Posterior cingulate gyrus (tissue), 11 donors: Measurements from ENCODE around the gene QPCTL.
"Not testable (repeated sequence)": the region's sequence is repeated elsewhere in the genome, so short reads cannot be mapped to it uniquely, and the experiment has no call there.

ENCODE experiments used
- DNase-seq, 10 donors: peaks; one replicate each; pipeline versions ENCODE4 v3.0.0 to v3.0.0-alpha.2; 2020 to 2021; ENCODE audit warnings: mixed read lengths in 3 of 10
- intact Hi-C: fragments of 100-400 bp; cut with DNase I; formaldehyde crosslinking; loops from one replicate; pipeline ENCODE4 v1.15.1; 2023

QPCTL gene

GRCh38 chr19:45713141-45713540, 20.7 kb downstream of the QPCTL start:
- peak in 1 of 10 donors; percentile 78 for DNase-seq
- intact Hi-C loops: no loop called here

GRCh38 chr19:45715139-45715538, 22.7 kb downstream of the QPCTL start:
- DNase-seq: no peak
- intact Hi-C loops: no loop called here

GRCh38 chr19:45716359-45717130, 24.1 kb downstream of the QPCTL start:
- intact Hi-C loops: loop anchor here (1.0 kb wide), 1 partner anchor 24 kb away; the partner anchor contains the start of gene QPCTL
- DNase-seq: no peak

- peak; percentile 98 to 100 (median 99) for DNase-seq
- intact Hi-C loops: loop anchor here (1.0 kb wide), 1 partner anchor 25 kb away; the partner anchor contains the start of gene QPCTL
Observed at GRCh38 chr19:45717131-45717982, 24.9 kb downstream of the QPCTL start.

GRCh38 chr19:45717983-45718650, 25.7 kb downstream of the QPCTL start:
- intact Hi-C loops: loop anchor here (1.0 kb wide), 1 partner anchor 26 kb away; the partner anchor contains the start of gene QPCTL
- DNase-seq: no peak

GRCh38 chr19:45720065-45720464, 27.6 kb downstream of the QPCTL start:
- DNase-seq, intact Hi-C loops: not testable (repeated sequence)

- intact Hi-C loops: not testable (repeated sequence)
- DNase-seq: peak in 1 of 10 donors; percentile 75
Observed at GRCh38 chr19:45728683-45729082, 36.2 kb downstream of the QPCTL start.

GRCh38 chr19:45729800-45730290, 37.4 kb downstream of the QPCTL start:
- peak in 1 of 10 donors; percentile 38 for DNase-seq
- intact Hi-C loops: loop anchor here (5.0 kb wide), 1 partner anchor 37 kb away; the partner anchor contains the start of gene SIX5

GRCh38 chr19:45730368-45731288, 38.2 kb downstream of the QPCTL start, which contains the start of gene FBXO46:
Gene FBXO46, minus strand, starts transcription at chr19:45730896. Its CDS starts 17,401 bp downstream, at chr19:45713495.
- peak; percentile 96 to 99 (median 98) for DNase-seq
- intact Hi-C loops: loop anchor here (5.0 kb wide), 1 partner anchor 37 kb away; the partner anchor contains the start of gene SIX5

GRCh38 chr19:45733160-45733810, 40.8 kb downstream of the QPCTL start, which contains the start of gene MEIOSIN:
Gene MEIOSIN, plus strand, starts transcription at chr19:45733439. Its CDS starts 1,938 bp downstream, at chr19:45735377.
- peak in 1 of 10 donors; percentile 74 for DNase-seq
- intact Hi-C loops: loop anchor here (5.0 kb wide), 1 partner anchor 34 kb away; the partner anchor contains the start of gene SIX5

GRCh38 chr19:45739498-45740439, 47.3 kb downstream of the QPCTL start:
- no peak for DNase-seq
- intact Hi-C loops: no loop called here

GRCh38 chr19:45742969-45743368, 50.5 kb downstream of the QPCTL start:
- intact Hi-C loops: no loop called here
- DNase-seq: no peak

- intact Hi-C loops: no loop called here
- no peak for DNase-seq
Observed at GRCh38 chr19:45745606-45746005, 53.1 kb downstream of the QPCTL start.

- intact Hi-C loops: no loop called here
Observed at GRCh38 chr19:45746866-45747265, 54.4 kb downstream of the QPCTL start.

GRCh38 chr19:45747513-45747912, 55.0 kb downstream of the QPCTL start:
- intact Hi-C loops: no loop called here
- DNase-seq: no peak

More at GRCh38 chr19:45746866-45747265, 54.4 kb downstream of the QPCTL start:
- no peak for DNase-seq

- not testable (repeated sequence) for DNase-seq
Observed at GRCh38 chr19:45751483-45751882, 59.0 kb downstream of the QPCTL start.

GRCh38 chr19:45752639-45753038, 60.2 kb downstream of the QPCTL start:
- no peak for DNase-seq
- intact Hi-C loops: no loop called here

More at GRCh38 chr19:45751483-45751882, 59.0 kb downstream of the QPCTL start:
- intact Hi-C loops: not testable (repeated sequence)
